Mucosa of gallbladder (tissue), 1 donor: Measurements from ENCODE around the gene NEU3. TPM values are rescaled to one million over a fixed set of nuclear protein-coding genes. Genes with fewer than 3 reads are reported as not detected.
"Not testable (repeated sequence)": the region's sequence is repeated elsewhere in the genome, so short reads cannot be mapped to it uniquely, and the experiment has no call there.

ENCODE experiments used
- DNase-seq: peaks from one replicate; pipeline ENCODE4 v3.0.0-alpha.2; 2020; ENCODE audit warnings: low spot score
- total RNA-seq: library from RNA; stranded (reverse); gene quantifications from one replicate; pipeline ENCODE4 v1.2.1, GENCODE V29; 2021
- donor health status: DM: no; HTN: no; CAD: no.

The NEU3 gene, protein sequence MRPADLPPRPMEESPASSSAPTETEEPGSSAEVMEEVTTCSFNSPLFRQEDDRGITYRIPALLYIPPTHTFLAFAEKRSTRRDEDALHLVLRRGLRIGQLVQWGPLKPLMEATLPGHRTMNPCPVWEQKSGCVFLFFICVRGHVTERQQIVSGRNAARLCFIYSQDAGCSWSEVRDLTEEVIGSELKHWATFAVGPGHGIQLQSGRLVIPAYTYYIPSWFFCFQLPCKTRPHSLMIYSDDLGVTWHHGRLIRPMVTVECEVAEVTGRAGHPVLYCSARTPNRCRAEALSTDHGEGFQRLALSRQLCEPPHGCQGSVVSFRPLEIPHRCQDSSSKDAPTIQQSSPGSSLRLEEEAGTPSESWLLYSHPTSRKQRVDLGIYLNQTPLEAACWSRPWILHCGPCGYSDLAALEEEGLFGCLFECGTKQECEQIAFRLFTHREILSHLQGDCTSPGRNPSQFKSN
- total RNA-seq = 8.1 TPM

DNA sequence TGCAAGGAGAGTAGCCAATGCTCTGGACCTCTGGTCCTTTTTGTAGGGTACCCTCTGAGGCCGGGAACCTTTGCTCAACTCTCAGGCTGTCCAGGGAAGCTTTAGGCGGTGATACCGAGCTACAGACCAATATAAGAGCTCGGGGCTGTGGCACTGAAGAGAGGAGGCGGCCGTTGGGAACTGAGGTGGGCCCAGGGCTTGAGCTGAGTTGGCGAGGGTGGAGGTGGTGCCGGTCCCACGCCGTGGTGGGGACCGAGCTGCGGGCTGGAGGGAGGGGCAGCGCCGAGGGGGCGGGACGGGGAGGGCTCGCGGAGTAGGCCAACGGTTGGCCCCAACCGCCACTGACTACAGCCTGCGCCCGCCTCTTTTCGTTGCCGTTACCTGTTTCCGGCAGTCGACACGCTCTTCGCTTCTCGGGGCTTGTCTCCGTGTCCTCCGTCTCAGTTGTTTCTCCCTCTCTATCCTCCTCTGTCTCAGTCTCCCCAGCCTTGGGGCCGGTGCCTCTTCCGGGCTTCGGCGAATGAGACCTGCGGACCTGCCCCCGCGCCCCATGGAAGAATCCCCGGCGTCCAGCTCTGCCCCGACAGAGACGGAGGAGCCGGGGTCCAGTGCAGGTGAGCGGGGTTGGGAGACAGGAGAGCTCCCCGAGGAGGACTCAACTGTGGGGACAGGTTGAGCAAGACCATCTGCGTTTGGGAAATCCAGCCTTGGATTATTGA, at the start of gene NEU3:
TSS of gene NEU3 (plus strand) at position 393 of the 719 bp plus-strand sequence. CDS start at position 521, 128 bp downstream.
- peak; percentile 76 for DNase-seq

DNA sequence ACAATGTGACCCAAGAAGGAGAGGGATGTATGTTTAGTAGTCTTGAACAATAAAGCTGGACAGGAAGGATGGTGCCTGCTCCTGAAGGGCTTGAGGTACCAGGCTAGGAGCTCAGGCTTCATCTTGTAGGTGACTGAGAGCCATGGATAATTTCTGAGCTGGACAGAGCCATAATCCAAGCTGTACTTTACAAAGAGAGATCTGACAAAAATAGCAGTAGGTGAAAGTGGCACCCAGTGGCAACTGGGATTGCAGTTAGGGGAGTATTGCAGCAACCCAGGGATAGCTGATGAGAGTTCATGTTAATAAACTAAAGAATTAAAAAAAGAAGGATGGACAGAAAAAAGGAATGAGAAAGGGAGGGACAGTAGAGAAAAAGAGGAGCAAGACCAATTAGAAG, 47.2 kb upstream of the NEU3 start:
- no peak for DNase-seq

DNA sequence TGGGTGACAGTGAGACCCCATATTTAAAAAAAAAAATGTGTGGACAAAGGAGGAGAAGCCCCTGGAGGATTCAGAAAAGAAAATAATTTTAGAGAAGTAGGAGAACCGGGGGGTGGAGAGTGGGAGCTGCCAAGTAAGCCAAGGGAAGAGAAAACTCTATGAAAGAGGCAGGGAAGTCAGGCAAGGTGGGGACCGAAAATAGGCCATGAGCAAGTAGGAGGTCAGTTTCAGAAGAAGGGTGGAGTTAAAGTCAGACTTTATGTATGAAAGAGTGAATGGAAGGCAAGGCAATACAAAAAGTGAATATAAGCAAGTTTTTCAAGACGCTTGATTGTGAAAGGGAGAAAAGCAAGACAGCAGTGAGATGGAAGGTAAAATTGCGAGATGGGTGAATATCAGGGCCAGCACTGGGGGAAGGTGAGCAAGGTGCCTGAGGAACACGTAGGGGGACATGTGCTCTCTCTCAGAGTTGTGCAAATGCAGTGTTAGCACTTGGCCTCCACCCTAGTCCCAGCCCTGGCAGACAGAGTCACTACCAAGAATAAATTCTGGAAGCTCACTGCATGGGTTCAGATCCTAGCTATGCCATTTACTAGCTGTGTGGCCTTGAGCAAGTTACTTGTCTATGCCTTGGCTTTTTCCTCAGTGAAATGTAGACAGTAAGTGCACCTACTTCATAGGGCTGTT, 46.5 kb upstream of the NEU3 start:
- DNase-seq = no peak

DNA sequence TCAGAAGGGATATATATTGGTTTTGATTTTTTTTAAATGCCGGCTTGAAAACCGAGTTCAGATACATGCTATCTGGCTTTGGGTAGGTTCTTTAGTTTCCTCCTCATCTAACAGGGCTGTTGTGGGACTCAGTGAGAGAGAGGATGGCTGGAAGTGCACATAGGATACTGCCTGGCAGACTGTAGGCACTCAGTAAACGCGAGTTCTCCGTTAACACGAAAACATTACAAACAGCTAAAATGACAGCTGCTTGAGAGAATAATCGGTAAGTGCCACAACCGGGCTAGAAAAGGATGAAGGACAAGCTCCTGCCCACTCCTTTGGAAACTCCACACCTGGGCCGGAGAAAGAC, 40.2 kb upstream of the NEU3 start:
- no peak for DNase-seq

DNA sequence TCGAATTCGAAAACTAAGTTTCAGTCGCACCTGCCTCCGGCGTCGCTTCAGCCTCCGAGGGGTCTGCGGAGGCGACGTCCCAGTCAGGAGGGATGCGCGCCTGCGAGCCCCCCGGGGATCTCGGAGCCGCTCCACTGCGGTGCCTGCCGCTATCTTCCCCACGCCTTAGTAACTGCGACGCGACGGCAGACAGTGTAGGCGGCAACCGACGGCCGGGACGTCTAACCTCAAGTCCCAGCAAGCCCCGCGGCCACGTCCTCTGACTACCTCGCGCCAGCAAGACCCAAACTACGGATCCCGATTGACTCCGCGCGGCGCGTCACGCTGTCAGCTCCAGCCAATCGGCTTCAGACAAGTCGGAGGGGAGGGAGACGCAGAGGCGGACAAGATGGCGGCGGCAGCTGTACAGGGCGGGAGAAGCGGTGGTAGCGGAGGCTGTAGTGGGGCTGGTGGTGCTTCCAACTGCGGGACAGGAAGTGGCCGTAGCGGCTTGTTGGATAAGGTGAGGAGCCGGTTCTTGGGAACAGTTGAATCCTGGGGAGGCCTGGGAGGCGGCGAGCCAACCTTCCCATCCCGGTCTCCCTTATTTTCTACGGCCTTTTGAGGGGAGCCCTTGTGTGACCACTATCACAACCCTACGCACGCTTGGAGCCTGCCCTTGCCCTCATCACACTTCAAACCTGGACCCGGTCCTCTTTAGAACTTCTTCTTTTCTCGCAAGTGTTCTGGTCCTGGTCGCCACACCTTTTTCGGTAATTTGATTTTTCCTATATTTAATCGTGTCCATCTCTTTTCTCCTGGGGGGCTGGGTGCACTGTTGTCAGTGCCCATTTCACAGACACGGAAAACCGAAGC, 39.6 kb upstream of the NEU3 start, which contains the start of the genes SPCS2 and XRRA1:
TSS of gene SPCS2 (plus strand) at position 369 of the 855 bp plus-strand sequence. CDS start at position 389, 20 bp downstream.
TSS of gene XRRA1 (minus strand) at position 194 of the 855 bp plus-strand sequence. CDS start 8,213 bp downstream, outside the sequence.
- peak; percentile 99 for DNase-seq

DNA sequence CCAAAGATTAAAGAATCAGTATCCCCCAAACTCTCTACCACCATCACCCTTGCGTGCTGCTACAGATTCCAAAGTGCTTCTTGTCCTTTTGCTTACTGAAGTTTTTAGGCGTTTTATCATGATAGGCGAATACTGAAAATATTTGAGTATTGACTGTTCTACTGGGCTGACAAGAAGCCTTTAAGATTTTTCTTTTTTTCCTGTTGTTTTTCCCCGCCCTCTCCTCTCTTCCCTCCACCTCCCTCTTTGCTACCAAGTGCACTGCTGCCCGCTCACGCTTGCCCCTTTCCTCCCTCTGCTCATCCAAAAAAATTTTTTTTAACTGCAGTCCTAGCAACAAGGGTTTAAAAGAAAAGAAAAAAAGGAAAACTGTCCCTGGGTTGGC, 39.0 kb upstream of the NEU3 start:
- DNase-seq = no peak

DNA sequence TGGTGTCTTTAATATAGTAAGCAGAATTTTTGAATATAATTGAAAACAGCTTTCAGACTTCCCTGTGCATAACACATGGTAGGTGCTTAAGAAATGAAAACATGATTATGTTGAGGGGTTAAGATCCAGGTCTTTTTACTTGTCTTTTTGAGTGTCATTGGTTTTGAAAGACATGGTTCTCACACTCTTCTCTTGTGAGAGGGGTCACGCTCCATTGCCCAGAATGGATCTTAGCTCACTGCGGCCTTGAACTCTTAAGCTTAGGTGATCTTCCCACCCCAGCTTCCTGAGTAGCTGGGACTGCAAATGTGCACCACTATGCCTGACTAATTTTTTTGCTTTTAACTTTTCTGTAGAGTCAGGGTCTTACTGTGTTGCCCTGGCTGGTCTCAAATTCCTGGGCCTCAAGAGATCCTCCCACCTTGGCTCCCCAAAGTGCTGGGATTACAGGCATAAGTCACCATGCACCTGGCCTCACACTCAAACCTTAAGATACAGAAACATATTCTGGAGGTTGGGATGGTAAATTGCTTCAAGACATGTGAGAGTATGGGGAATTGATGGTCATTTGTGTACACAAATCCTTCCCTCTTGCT, 38.3 kb upstream of the NEU3 start:
- no peak for DNase-seq

DNA sequence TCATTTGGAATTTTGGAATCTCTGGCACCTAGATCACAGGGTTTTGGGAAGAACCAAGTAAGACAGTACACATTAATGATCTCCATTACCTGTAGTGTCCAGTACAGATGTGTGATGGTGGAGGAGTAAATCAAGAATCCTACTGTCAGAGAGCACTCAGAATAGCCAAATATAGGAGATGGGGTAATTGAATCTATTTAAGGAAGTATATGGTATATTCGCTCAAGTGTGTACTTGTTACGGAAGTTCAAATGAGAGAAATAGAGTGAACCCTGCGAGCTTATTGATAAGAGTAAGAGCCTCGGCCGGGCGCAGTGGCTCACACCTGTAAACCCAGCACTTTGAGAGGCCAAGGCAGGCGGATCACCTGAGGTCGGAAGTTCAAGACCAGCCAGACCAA, 37.5 kb upstream of the NEU3 start:
- DNase-seq = no peak

DNA sequence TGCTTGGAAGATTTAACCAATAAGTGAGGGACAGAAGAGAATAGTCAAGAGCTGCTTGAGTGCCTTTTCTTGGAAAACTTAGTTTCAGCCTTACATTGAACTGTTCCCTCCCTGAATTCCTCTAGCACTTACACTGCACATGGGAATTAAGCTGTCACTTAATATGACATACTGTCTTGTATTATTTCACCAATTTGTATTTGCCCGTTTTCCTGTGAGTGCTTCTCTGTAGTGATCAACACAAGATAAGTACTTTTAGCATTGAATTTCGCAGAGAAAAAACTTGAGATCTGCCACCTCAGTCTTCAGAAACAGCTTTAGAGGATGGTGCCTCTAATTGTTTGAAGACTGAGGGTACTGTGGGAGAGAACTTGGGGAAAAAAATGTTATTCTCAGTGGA, 36.0 kb upstream of the NEU3 start:
- no peak for DNase-seq

DNA sequence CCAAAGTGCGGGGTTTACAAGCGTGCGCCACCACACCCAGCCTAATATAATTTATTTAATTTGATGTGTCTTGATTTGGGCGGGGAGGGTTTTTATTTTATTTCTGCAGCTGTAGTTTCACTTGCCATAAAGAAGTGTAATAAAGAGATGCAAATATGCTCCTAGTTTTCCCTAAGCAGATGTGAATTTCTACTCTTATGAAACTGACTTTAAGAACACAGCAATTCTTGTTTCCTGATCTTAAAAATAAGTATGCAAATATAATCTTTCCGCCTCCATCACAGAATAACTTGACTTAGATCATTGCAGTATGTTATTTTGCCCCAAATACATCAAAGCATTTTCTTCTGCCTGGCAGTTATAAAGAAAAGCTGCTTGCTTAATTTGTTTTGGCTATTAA, 35.3 kb upstream of the NEU3 start:
- no peak for DNase-seq

DNA sequence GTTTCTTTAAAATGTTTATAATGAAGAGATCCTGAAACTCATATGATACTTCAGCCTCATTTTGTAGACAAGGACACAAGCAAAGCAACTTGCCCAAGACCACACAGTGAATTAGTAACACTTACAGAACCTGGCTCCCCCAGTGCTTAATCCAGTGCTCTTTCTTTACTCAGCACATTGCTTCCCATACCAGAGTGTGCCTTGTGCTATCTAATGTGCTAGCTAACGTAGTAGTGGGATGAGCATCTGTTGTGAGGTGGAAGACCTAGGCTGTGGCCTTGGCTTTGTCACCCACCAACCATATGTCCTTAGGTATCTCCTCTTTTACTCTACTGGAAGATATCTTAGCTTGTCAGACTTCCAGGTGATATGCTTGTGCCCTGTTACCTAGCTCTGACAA, 34.5 kb upstream of the NEU3 start:
- no peak for DNase-seq

DNA sequence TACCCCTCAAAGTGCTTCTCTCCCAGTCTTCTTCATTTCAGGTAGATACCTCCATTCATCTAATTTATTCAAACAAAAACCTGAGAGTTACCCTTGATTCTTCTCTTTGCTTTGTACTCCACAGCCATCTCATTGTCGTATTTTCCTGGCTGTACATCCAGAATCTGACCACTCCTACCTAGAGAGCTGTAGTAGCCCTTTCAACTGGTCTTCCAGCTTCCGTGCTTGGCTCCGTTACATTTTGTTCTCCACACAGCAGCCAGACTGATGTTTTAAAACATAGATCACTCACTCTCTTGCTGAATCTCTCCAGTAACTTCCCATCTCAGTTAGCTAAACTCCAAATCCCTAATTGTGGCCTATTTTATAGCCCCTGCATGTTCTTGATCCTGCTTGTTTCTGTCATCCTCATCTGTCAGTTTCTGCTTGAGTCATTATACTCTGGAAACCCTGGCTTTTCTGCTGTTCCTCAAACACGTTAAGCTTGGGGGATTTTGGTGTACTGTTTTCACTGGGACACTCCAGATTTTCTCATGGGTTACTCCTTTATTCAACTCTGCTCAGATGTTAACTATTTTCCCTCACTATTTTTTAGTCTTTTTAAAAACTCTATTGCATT, 32.2 kb upstream of the NEU3 start:
- DNase-seq = no peak

DNA sequence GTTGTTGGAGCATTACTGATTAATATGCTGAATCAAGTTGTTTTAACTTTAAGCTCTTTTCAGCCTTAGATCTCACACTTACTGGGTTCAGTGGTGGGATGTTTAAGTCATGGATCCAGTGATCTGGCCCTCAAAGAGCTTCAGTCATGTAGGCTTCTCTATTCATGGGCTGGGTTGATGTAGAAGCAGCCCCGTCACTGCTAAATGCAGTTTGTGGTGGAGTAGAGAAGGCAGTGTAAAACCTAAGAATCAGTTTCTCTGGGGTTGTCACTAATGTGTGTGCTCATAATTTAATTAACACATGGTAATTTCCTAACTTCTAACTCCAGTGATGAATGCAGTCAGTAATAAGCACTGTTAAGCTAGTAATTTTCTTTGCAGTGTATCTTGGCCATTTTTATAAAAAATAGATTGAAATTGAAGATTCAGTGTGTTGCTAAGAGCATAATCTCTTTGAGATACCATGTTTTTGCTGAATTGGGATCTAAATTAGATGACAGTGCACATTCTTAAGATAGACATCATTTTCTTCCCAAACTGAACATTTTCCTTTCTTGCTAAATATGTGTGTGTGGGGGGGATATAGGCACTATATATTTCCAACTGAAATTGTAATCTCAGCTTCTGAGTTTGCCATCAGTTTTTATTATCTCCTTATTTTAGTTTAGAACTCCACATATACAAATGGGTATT, 30.6 kb upstream of the NEU3 start:
- DNase-seq = no peak

DNA sequence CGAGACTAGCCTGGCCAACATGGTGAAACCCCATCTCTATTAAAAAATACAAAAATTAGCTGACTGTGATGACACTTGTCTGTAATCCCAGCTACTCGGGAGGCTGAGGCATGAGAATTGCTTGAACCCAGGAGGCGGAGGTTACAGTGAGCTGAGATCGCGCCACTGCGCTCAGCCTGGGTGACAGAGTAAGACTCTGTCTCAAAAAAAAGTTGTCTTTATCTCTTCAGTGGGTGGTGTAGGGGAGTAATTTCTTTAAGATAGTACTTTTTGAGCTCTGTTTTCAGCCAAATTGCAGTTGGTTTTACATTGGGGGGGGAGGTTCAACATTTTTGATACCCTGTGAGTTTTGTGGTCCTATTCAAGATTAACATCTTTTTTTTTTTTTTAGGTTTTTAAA, 28.6 kb upstream of the NEU3 start:
- DNase-seq = not testable (repeated sequence)

DNA sequence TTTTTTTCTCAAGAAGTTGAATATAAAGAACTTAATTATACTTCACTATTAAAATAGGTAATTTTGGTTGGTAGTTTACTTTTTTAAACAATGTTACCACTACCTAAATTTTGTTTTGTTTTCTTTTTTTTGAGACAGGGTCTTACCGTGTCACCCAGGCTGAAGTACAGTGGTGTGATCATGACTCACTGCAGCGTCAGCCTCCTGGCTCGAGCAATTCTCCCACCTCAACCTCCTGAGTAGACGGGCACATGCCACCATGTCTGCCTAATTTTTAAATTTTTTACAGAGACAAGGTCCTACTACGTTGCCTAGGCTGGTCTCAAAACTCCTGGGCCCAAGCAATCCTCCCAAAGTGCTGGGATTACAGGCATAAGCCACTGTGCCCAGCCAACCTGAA, 22.1 kb upstream of the NEU3 start:
- no peak for DNase-seq

DNA sequence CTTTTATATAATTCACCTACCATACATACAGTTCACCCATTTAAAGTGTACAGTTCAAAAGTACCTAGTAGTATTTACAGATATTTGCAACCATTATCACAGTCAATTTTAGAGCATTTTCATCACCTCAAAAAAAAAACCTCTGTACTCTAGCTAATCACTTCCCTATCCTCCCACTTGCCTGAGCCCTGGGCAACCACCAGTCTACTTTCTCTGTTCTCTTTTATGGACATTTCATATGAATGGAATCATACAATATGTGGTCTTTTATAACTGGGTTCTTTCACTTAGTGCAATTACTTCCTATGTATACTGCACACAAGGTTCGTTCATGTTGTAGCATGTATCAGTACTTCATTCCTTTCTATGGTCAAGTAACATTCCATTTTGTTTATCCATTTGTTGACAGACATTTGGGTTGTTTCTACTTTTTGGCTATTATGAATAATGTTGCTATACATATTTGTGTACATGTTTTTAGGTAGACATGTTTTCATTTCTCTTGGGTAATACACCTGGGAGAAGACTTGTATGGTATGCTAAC, 17.8 kb upstream of the NEU3 start:
- DNase-seq = no peak

DNA sequence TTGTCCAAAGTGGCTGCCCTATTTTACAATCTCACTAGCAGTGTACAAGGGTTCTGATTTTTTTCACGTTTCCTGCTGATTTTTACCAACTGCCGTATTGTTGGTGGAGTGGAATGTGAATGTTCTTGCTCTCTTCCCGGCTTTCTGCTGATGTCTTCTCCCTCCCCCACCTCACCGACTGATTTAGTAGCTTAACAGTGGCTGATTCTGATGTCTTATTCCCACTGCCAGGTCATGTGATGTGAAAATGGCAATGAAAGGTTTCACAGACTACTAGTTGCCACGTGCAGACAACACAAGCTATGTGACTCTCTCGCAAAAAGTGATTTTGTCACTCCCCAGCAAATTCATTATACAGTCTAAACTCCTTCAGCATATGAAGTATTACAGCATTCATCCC, 17.3 kb upstream of the NEU3 start:
- DNase-seq = no peak

DNA sequence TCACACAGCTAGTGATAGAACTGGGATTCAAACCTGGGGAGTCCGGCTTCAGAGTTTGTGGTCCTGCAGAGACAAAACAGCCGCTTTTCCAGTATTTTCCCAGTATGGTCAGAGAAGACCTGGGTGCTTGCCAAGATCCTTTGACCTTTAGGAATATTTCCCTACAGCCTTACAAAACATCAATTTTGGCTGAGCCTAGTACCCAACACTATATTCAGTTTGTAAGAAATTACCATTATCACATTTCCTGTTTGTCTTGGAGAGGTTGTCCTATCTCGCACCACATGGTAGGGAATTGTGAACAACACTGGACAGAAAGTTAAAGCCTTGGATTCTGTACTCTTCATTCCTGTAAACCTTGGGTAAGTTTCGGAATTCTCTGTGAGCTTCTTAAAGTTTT, 10.7 kb upstream of the NEU3 start:
- no peak for DNase-seq

DNA sequence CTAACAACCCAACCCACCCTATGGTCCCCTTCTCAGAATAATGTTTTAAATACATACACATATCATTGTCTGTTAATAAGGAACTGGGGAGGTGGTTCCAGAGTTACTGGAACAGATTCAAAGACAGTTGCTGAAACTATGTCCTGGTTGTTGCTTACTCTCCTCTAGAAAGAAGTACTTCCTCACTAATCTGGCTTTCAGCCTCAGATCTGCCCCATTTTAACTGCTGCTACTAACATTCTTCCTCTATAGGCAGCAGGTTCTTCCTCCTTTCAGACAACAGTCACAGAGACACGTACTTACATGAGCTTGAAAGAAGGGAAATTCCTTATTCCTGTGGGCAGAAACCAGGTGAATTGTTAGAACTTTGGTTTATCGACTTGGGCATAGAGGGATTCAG, 8.1 kb upstream of the NEU3 start:
- DNase-seq = no peak

DNA sequence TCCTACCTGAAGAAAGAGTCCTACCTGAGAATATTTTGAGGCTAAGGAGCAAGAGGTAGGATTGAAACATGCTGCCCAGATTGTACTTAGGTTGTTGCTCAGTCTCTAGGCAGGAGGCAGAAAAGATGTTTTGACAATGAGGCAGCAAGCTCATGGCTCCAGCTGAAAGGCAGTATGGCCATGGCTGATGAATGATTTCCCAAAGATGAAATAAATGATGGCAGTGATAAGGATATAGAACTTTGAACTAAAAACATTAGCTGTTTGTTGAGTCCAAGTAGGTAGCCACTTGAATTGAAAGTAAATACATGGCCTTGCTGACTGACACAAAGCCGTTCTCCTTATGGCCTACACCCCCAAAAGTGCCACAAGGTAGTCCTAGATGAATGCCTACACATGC, 6.8 kb upstream of the NEU3 start:
- no peak for DNase-seq
